Measurements from ENCODE around the gene CAMSAP1. TPM values are rescaled to one million over a fixed set of nuclear protein-coding genes. Genes with fewer than 3 reads are reported as not detected.
A peak's percentile ranks its signal among the peaks of the same experiment; 100 is the strongest.

The CAMSAP1 gene
- total RNA-seq, 2 experiments from 2014 or later: 43.2 to 46.0 TPM

- H3K27me3 Mint-ChIP-seq: no peaks in the 10 kb centered on the region
- CTCF ChIA-PET: no interaction called here
- peaks cover 59% of the 10 kb centered on the region for H3K36me3 Mint-ChIP-seq
- DNase-seq: no peak
- no peak overlapping the region for H3K27ac Mint-ChIP-seq
- no peaks in the 10 kb centered on the region for H3K9me3 Mint-ChIP-seq
- no peaks in the 10 kb centered on the region for H3K4me1 Mint-ChIP-seq (ENCODE audit: low read depth)
- H3K4me3 Mint-ChIP-seq: no peak overlapping the region
- intact Hi-C loops (cut with micrococcal nuclease): no loop called here
- POLR2A ChIA-PET: no interaction called here
These were observed 90.7 kb downstream of the CAMSAP1 start for GRCh38 chr9:135816651-135816970.

GRCh38 chr9:135815830-135816650 is 91.3 kb downstream of the CAMSAP1 start:
- H3K36me3 Mint-ChIP-seq: peaks cover 60% of the 10 kb centered on the region
- H3K4me3 Mint-ChIP-seq: no peak overlapping the region
- no peaks in the 10 kb centered on the region for H3K27me3 Mint-ChIP-seq
- intact Hi-C loops (cut with micrococcal nuclease): no loop called here
- peak; percentile 32 for DNase-seq
- H3K9me3 Mint-ChIP-seq: no peaks in the 10 kb centered on the region
- H3K4me1 Mint-ChIP-seq (ENCODE audit: low read depth): no peaks in the 10 kb centered on the region
- ChIA-PET POLR2A (no interaction called here), CTCF (no interaction called here)
- H3K27ac Mint-ChIP-seq: no peak overlapping the region

- Mint-ChIP-seq H3K9me3 (no peaks in the 10 kb centered on the region), H3K36me3 (peaks cover 61% of the 10 kb centered on the region), H3K4me3 (no peak overlapping the region), H3K4me1 (ENCODE audit: low read depth) (no peaks in the 10 kb centered on the region), H3K27ac (no peak overlapping the region), H3K27me3 (no peaks in the 10 kb centered on the region)
- CTCF ChIA-PET: no interaction called here
- DNase-seq: no peak
- POLR2A ChIA-PET: no interaction called here
- intact Hi-C loops (cut with micrococcal nuclease): no loop called here
These were observed 91.9 kb downstream of the CAMSAP1 start for GRCh38 chr9:135815413-135815812.

GRCh38 chr9:135814421-135815095 is 92.8 kb downstream of the CAMSAP1 start:
- ChIA-PET CTCF (no interaction called here), POLR2A (no interaction called here)
- peak; percentile 5 for DNase-seq
- no peak overlapping the region for H3K4me3 Mint-ChIP-seq
- H3K4me1 Mint-ChIP-seq (ENCODE audit: low read depth): no peaks in the 10 kb centered on the region
- no peaks in the 10 kb centered on the region for H3K27me3 Mint-ChIP-seq
- intact Hi-C loops (cut with micrococcal nuclease): no loop called here
- no peak overlapping the region for H3K27ac Mint-ChIP-seq
- peaks cover 56% of the 10 kb centered on the region for H3K36me3 Mint-ChIP-seq
- H3K9me3 Mint-ChIP-seq: no peaks in the 10 kb centered on the region

- CTCF ChIA-PET: no interaction called here
- peaks cover 52% of the 10 kb centered on the region for H3K36me3 Mint-ChIP-seq
These were observed 93.6 kb downstream of the CAMSAP1 start for GRCh38 chr9:135813671-135814290.

GRCh38 chr9:135812961-135813360 is 94.4 kb downstream of the CAMSAP1 start:
- DNase-seq: peak; percentile 6
- Mint-ChIP-seq H3K4me3 (no peak overlapping the region), H3K36me3 (peaks cover 50% of the 10 kb centered on the region), H3K9me3 (no peaks in the 10 kb centered on the region), H3K27ac (no peak overlapping the region), H3K4me1 (ENCODE audit: low read depth) (no peaks in the 10 kb centered on the region), H3K27me3 (no peaks in the 10 kb centered on the region)
- ChIA-PET POLR2A (no interaction called here), CTCF (no interaction called here)
- intact Hi-C loops (cut with micrococcal nuclease): no loop called here

More at GRCh38 chr9:135813671-135814290, 93.6 kb downstream of the CAMSAP1 start:
- Mint-ChIP-seq H3K4me3 (no peak overlapping the region), H3K27me3 (no peaks in the 10 kb centered on the region), H3K4me1 (ENCODE audit: low read depth) (no peaks in the 10 kb centered on the region), H3K27ac (no peak overlapping the region), H3K9me3 (no peaks in the 10 kb centered on the region)
- intact Hi-C loops (cut with micrococcal nuclease): no loop called here
- peak; percentile 3 for DNase-seq
- POLR2A ChIA-PET: no interaction called here

GRCh38 chr9:135811801-135812200 is 95.5 kb downstream of the CAMSAP1 start:
- Mint-ChIP-seq H3K36me3 (peaks cover 45% of the 10 kb centered on the region), H3K27ac (no peak overlapping the region), H3K9me3 (no peaks in the 10 kb centered on the region), H3K4me3 (no peak overlapping the region), H3K4me1 (ENCODE audit: low read depth) (no peaks in the 10 kb centered on the region), H3K27me3 (no peaks in the 10 kb centered on the region)
- ChIA-PET POLR2A (no interaction called here), CTCF (no interaction called here)
- intact Hi-C loops (cut with micrococcal nuclease): no loop called here
- DNase-seq: no peak

- Mint-ChIP-seq H3K27me3 (no peaks in the 10 kb centered on the region), H3K4me1 (ENCODE audit: low read depth) (peaks cover under 1% of the 10 kb centered on the region), H3K27ac (no peak overlapping the region), H3K36me3 (peaks cover 39% of the 10 kb centered on the region), H3K9me3 (no peaks in the 10 kb centered on the region), H3K4me3 (no peak overlapping the region)
- POLR2A ChIA-PET: no interaction called here
- intact Hi-C loops (cut with micrococcal nuclease): no loop called here
- CTCF ChIA-PET: interaction anchor here (0.5 kb wide), 1 partner anchor 107 kb away, joined by 3 read pairs; no protein-coding TSS in a partner anchor
- no peak for DNase-seq
These were observed 96.4 kb downstream of the CAMSAP1 start for GRCh38 chr9:135810806-135811575.

- no peak for DNase-seq
- Mint-ChIP-seq H3K4me1 (ENCODE audit: low read depth) (peaks cover 2% of the 10 kb centered on the region), H3K36me3 (peaks cover 23% of the 10 kb centered on the region), H3K4me3 (no peak overlapping the region), H3K27me3 (no peaks in the 10 kb centered on the region), H3K9me3 (no peaks in the 10 kb centered on the region), H3K27ac (no peak overlapping the region)
- intact Hi-C loops (cut with micrococcal nuclease): no loop called here
- POLR2A ChIA-PET: no interaction called here
- CTCF ChIA-PET: no interaction called here
These were observed 98.2 kb downstream of the CAMSAP1 start for GRCh38 chr9:135809166-135809565.

GRCh38 chr9:135805422-135806022 is 101.8 kb downstream of the CAMSAP1 start:
- CTCF ChIA-PET: no interaction called here
- no peak for DNase-seq
- H3K9me3 Mint-ChIP-seq: no peaks in the 10 kb centered on the region
- no peaks in the 10 kb centered on the region for H3K27me3 Mint-ChIP-seq
- POLR2A ChIA-PET: no interaction called here
- no peak overlapping the region for H3K4me3 Mint-ChIP-seq
- no peak overlapping the region for H3K27ac Mint-ChIP-seq
- peaks cover 3% of the 10 kb centered on the region for H3K36me3 Mint-ChIP-seq
- intact Hi-C loops (cut with micrococcal nuclease): no loop called here
- H3K4me1 Mint-ChIP-seq (ENCODE audit: low read depth): peaks cover 2% of the 10 kb centered on the region

- H3K4me1 Mint-ChIP-seq (ENCODE audit: low read depth): peaks cover 2% of the 10 kb centered on the region
- no peaks in the 10 kb centered on the region for H3K27me3 Mint-ChIP-seq
- no peak overlapping the region for H3K4me3 Mint-ChIP-seq
- intact Hi-C loops (cut with micrococcal nuclease): no loop called here
- ChIA-PET POLR2A (no interaction called here), CTCF (no interaction called here)
- H3K36me3 Mint-ChIP-seq: no peaks in the 10 kb centered on the region
- H3K27ac Mint-ChIP-seq: no peak overlapping the region
- no peak for DNase-seq
- H3K9me3 Mint-ChIP-seq: no peaks in the 10 kb centered on the region
These were observed 102.5 kb downstream of the CAMSAP1 start for GRCh38 chr9:135804581-135805421.

All from activated CD4-positive, alpha-beta memory T cell treated with anti-CD3 and anti-CD28 coated beads for 36 hours (primary cell).